Transverse colon (tissue), 4 donors: ENCODE data around the gene CTNNBIP1. TPM values are rescaled to one million over a fixed set of nuclear protein-coding genes. Genes with fewer than 3 reads are reported as not detected.

Experiments used
- DNase-seq: peaks from one replicate; pipeline ENCODE4 v3.0.0-alpha.2; 2019
- H3K27ac ChIP-seq, 4 donors: fragments of 200-600 bp; sonication (generic); 2 replicates each; pipeline ENCODE4 v1.5.1; 2016 to 2018; ENCODE audit warnings: inconsistent platforms in 4 of 4
- H3K27me3 ChIP-seq: fragments of 200-600 bp; sonication (generic); 2 replicates; pipeline ENCODE4 v1.5.1; 2017; ENCODE audit warnings: inconsistent platforms
- H3K36me3 ChIP-seq, 4 donors: fragments of 200-600 bp; sonication (generic); 2 replicates each; pipeline ENCODE4 v1.5.1; 2017 to 2019; ENCODE audit warnings: inconsistent platforms in 4 of 4
- H3K4me1 ChIP-seq, 4 donors: fragments of 200-600 bp; sonication (generic); 2 replicates each; pipeline ENCODE4 v1.5.1; 2017 to 2020; ENCODE audit warnings: inconsistent platforms in 4 of 4
- H3K4me3 ChIP-seq, 4 donors: fragments of 200-600 bp; sonication (generic); 1 replicate in 1 of 4; 2 replicates in 3 of 4; pipeline versions ENCODE4 v1.5.1 to v1.6.1; 2017 to 2019; ENCODE audit warnings: inconsistent platforms in 4 of 4
- H3K9me3 ChIP-seq, 2 donors: fragments of 200-600 bp; sonication (generic); 2 replicates each; pipeline ENCODE4 v1.5.1; 2017 to 2019; ENCODE audit warnings: inconsistent platforms in 2 of 2
- EP300 ChIP-seq: sonication (generic); formaldehyde crosslinking; IDR thresholded peaks from one replicate; pipeline ENCODE4 v1.6.1; 2017; ENCODE audit warnings: antibody characterized with exemption, low read depth
- POLR2A ChIP-seq: fragments of 450-650 bp; IDR thresholded peaks from one replicate; pipeline ENCODE4 v1.6.1; 2016; ENCODE audit warnings: antibody characterized with exemption, mild to moderate bottlenecking, moderate library complexity
- POLR2AphosphoS5 ChIP-seq, 3 donors: sonication (generic); formaldehyde crosslinking; IDR thresholded peaks; one replicate each; pipeline ENCODE4 v1.6.1; 2016; ENCODE audit warnings: antibody characterized with exemption in 3 of 3
- whole genome bisulfite sequencing, 2 donors: methylation state at CpG; one replicate each; pipeline ENCODE4 v1.1.5; 2018; ENCODE audit warnings: low coverage in 1 of 2; 5-methylcytosine and 5-hydroxymethylcytosine counted together
- in situ Hi-C, 4 donors: fragments of 200-750 bp; cut with MboI; loops; one replicate each; pipeline versions ENCODE4 v1.15.0 to v1.15.1; 2017; ENCODE audit warnings: low sequenced_read_pairs in 3 of 4, low pct_ligation_motif_present in 1 of 4, low pct_unique_long_range_greater_than_20kb in 1 of 4
- intact Hi-C: fragments of 100-400 bp; cut with DNase I; formaldehyde crosslinking; loops from one replicate; pipeline ENCODE4 v1.15.1; 2023; ENCODE audit warnings: low total_unique reads
- total RNA-seq, 4 donors: library from RNA; depleted of rRNA; stranded (reverse); fragments of >200 nt; gene quantifications; one replicate each; pipeline ENCODE4 v1.1.0, GENCODE V29; 2016
- TF ChIP-seq, protein P1 (sequence below), 5 experiments: fragments of 200-600 bp in 3 of 5; fragments of 450-650 bp in 2 of 5; sonication (generic) in 3 of 5; IDR thresholded peaks; 1 replicate in 2 of 5; 2 replicates in 3 of 5; pipeline ENCODE4 v1.5.1; 2016 to 2017; ENCODE audit warnings: antibody characterized with exemption in 5 of 5, inconsistent platforms in 3 of 5, mild to moderate bottlenecking in 2 of 5, moderate library complexity in 1 of 5

The CTNNBIP1 gene
- total RNA-seq, 4 donors from 2014 or later, result 7.9 to 24.4 (median 15.7) TPM

DNA sequence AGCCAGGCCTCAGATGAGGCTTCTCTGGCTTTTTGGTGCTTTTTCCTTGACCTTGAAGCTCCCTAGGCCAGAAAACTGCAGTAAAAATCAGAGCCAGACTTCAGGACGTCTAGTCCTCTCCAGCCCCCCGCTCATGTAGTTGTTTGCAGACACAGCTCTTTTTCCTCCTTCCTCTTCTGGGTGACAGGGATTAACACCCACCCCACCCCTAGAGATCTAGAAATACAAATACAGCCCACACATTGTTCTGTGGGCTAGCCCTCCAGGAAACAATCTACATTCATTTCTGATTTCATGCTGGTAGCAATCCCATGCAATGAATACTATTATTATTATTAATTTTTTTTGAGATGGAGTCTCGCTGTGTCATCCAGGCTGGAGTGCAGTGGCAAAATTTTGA is 76.4 kb downstream of the CTNNBIP1 start:
- no peak overlapping the region for H3K4me3 ChIP-seq
- in situ Hi-C loops (no loop called here), intact Hi-C loops (no loop called here)
- peak; percentile 1 for DNase-seq
- no peaks in the 10 kb centered on the region for H3K27me3 ChIP-seq
- H3K4me1 ChIP-seq, result peaks cover 8 to 22% (median 19%) of the 10 kb centered on the region in 4 donors
- H3K36me3 ChIP-seq, result no peaks in the 10 kb centered on the region
- no peak overlapping the region for H3K27ac ChIP-seq
- TF ChIP-seq POLR2A (no peak), EP300 (no peak), POLR2AphosphoS5 (IDR thresholded peaks at IDR 0.05) (no peak)
- TF ChIP-seq, protein P1, sequence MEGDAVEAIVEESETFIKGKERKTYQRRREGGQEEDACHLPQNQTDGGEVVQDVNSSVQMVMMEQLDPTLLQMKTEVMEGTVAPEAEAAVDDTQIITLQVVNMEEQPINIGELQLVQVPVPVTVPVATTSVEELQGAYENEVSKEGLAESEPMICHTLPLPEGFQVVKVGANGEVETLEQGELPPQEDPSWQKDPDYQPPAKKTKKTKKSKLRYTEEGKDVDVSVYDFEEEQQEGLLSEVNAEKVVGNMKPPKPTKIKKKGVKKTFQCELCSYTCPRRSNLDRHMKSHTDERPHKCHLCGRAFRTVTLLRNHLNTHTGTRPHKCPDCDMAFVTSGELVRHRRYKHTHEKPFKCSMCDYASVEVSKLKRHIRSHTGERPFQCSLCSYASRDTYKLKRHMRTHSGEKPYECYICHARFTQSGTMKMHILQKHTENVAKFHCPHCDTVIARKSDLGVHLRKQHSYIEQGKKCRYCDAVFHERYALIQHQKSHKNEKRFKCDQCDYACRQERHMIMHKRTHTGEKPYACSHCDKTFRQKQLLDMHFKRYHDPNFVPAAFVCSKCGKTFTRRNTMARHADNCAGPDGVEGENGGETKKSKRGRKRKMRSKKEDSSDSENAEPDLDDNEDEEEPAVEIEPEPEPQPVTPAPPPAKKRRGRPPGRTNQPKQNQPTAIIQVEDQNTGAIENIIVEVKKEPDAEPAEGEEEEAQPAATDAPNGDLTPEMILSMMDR (IDR thresholded peaks at IDR 0.05), result no peak
- no peaks in the 10 kb centered on the region for H3K9me3 ChIP-seq
- WGBS, 2 donors, result 73% methylated on average over 3 of the region's 3 CpGs; no CpG with 5 or more reads in 1 of the 2 donors

DNA sequence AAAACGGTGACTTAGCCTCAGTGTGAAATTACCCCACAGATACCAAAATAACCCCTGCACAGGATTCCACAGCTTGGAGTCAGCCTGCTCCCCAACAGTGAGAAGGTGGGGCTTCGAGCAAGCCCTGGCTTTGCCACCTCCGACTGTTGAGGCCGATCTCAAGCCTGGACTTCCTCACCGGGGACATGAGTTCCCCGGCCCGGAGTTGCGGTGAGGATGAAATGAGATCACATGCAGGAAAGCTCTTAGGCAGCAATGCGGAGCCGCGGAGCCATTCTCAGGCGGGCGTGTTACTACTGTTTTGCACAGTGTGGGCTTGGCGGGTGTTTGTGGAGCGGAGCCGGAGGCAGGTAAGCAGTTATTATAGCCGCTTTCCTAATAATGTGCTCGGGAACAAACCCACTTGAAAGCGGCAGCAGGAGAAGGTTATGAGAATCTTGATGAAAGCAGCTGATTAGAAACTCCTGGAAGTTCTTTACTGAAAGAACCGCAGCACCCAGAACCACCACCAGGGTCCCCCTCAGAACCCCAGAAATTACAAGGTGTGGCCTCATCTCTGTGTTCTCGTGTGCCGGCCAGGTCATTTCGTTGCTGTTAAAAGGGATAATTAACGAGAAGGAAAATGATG is 82.4 kb downstream of the CTNNBIP1 start:
- Histone ChIP-seq H3K4me1 (peaks cover 9 to 23% (median 20%) of the 10 kb centered on the region in 4 donors), H3K27me3 (no peaks in the 10 kb centered on the region), H3K36me3 (no peaks in the 10 kb centered on the region), H3K27ac (no peak overlapping the region), H3K4me3 (no peak overlapping the region), H3K9me3 (no peaks in the 10 kb centered on the region)
- WGBS, 2 donors, result 80 to 100% methylated on average over 1 to 24 of the region's 24 CpGs
- TF ChIP-seq, protein P1 (IDR thresholded peaks at IDR 0.05), result peak in 1 of 5 experiments; percentile 10
- TF ChIP-seq POLR2A, result no peak
- intact Hi-C loops, result no loop called here
- in situ Hi-C loops, result no loop called here
- DNase-seq, result no peak

DNA sequence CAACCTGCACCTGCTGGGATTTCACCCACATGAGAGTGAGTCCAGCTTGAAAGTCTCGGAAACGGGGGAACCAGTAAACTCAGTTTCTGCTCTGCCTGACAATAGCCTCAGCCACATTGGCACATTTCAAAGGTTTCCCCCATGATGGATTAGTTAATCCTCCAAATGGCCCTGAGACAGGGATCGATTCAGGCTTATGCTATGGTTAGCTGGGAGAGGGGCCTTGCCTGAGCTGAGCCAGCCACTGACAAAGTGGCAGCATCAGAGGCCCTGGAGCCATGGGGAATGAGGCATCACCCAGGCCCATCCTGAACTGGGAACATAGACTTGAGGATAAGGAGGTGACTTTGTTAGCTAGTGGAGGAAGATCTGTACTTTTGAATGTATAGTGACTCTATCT is 83.5 kb downstream of the CTNNBIP1 start:
- TF ChIP-seq POLR2A, result no peak
- no peak for TF ChIP-seq EP300
- no peak for TF ChIP-seq POLR2AphosphoS5 (IDR thresholded peaks at IDR 0.05)
- TF ChIP-seq, protein P1 (IDR thresholded peaks at IDR 0.05), result no peak
- H3K4me1 ChIP-seq, result peaks cover 14 to 34% (median 29%) of the 10 kb centered on the region in 4 donors
- H3K27me3 ChIP-seq, result no peaks in the 10 kb centered on the region
- H3K4me3 ChIP-seq, result no peak overlapping the region
- 93% methylated on average over 3 of the region's 3 CpGs; no CpG with 5 or more reads in 1 of the 2 donors for WGBS, 2 donors
- H3K9me3 ChIP-seq, result no peaks in the 10 kb centered on the region
- in situ Hi-C loops, result no loop called here
- H3K36me3 ChIP-seq, result no peaks in the 10 kb centered on the region
- H3K27ac ChIP-seq, result peak overlapping the region; percentile 93 to 96 (median 94)
- intact Hi-C loops, result no loop called here
- DNase-seq, result no peak

DNA sequence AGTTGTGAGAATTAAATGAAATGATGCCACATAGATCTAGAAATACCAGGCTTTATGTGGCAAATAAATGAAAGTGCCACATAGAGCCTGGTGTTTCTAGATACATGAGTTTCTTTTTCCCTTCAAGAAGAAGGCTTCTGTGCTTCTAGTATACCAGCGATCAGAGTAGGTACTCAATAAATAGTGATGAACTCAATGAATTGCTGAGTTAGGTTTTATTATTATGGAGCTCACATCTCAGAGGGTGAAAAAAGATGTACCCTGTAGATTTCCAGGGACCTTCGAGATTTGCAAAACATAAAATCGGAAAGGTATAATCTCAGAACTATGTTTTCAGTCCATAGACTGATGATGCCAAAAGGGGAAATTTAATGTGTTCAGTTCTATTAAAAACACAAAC is 84.0 kb downstream of the CTNNBIP1 start:
- WGBS, 2 donors, result 80 to 90% methylated on average over 3 of the region's 3 CpGs
- peaks cover 15 to 39% (median 32%) of the 10 kb centered on the region in 4 donors for H3K4me1 ChIP-seq
- H3K27ac ChIP-seq, result peak overlapping the region; percentile 93 to 96 (median 94)
- intact Hi-C loops, result no loop called here
- in situ Hi-C loops, result no loop called here
- H3K36me3 ChIP-seq, result no peaks in the 10 kb centered on the region
- H3K4me3 ChIP-seq, result peak overlapping the region in 1 of 4 donors; percentile 1
- no peak for TF ChIP-seq POLR2A
- TF ChIP-seq POLR2AphosphoS5 (IDR thresholded peaks at IDR 0.05), result no peak
- TF ChIP-seq, protein P1 (IDR thresholded peaks at IDR 0.05), result no peak
- TF ChIP-seq EP300, result no peak
- no peaks in the 10 kb centered on the region for H3K27me3 ChIP-seq
- no peak for DNase-seq
- no peaks in the 10 kb centered on the region for H3K9me3 ChIP-seq
